T follicular helper cell (primary cell): ENCODE results near the gene SHROOM3.
"Not testable (repeated sequence)": the region's sequence is repeated elsewhere in the genome, so short reads cannot be mapped to it uniquely, and the experiment has no call there.

Experiments
- DNase-seq: peaks from one replicate; pipeline ENCODE4 v3.0.0-alpha.2; 2020; ENCODE audit warnings: low read depth

The SHROOM3 gene

DNA sequence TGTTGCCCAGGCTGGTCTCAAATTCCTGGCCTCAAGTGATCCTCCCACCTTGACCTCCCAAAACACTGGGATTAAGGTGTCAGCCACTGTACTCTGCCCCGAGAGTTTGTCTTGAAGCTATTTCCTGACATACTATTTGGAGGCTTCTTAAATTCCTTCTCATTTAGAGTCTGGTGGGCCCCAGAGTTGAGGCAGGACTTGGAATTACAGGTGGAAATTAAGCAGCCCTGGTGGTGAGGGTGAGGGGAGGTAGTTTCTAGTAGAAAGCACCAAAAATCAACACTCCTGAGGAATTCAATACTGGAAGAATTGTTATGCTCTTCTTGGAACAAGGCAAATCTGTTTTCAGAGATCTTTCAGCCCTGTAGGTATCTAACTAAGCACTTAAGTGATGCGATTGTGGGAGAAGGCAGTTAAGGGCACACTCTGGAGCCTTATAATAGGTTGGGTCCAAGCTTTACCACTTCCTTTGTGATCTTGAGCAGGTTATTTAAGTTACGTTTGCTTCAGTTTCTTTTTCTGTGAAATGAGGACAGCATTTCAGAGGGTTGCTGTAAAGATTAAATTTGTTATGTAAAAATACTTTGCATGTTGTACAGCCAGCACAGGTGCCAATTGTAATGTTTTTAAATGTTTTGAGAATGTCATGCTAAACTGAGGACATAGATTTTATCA is 262.2 kb downstream of the SHROOM3 start:
- no peak for DNase-seq

DNA sequence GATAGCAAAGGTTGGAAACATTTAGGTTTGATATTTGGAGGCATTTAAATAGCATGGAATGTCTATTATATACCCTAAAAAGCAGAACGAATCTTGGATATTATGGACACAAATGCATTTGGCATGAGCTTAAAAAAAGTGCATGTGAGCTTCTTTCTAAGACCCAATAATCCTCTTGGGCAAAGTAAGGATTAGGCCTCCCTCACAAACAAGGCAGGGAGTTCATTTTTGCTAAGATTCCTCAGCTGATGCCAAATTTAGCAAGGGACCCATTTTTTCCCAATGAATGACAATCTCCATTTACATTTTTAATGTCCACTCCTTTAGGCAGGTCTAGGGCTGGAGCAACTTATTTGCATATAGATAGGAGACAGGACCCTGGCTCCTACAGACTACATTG is 263.1 kb downstream of the SHROOM3 start:
- no peak for DNase-seq

GRCh38 chr4:76699751-76700310 is 264.8 kb downstream of the SHROOM3 start:
- DNase-seq: no peak

DNA sequence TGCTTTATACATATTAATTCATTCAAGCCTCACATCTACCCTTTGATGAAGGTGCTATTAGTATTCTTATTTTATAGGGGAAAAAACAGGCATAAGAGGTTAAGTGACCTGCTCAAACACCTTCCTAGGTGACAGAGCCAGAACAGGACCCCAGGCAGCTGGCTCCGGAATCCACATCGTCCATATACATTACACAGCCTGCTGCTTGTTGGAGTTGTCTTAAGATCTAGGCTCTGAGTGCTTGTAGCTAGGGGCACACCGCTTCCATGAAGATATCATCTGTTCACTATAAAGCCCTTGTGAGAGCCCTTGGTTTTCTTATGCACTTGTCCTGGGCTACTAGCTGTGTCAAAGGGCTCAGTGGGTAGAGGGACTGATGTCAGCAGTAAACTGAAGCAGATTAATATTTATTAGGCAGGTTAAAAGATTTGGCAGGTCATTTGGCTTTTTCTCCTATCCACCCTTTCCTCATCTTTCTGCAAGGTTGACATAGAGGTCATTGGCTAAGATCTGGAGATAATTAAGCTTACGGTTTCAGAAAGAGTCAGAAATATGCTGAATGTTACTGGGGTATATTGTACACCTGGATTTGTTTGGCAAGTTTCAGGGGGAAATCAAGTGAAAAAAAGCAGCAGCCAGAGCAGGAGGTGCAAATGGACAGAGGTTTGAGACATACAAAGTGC is 267.6 kb downstream of the SHROOM3 start:
- no peak for DNase-seq

DNA sequence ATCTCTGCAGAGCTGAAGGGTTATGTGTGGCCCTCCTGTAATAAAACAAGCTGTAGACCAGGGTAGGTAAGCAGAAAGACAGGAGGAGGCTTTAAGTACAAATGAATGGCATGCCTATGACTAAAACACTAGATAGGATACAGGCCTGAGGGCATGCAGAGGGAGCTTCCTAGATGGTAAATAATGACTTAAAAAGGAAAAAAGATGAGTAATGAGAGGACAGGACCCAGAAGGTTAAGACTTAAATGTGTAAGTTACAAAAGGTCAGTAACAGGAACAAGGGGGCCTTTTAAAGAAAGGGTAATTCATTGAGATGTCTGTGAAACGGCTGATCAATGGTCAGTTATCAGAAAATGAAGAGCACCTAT is 268.1 kb downstream of the SHROOM3 start:
- no peak for DNase-seq

DNA sequence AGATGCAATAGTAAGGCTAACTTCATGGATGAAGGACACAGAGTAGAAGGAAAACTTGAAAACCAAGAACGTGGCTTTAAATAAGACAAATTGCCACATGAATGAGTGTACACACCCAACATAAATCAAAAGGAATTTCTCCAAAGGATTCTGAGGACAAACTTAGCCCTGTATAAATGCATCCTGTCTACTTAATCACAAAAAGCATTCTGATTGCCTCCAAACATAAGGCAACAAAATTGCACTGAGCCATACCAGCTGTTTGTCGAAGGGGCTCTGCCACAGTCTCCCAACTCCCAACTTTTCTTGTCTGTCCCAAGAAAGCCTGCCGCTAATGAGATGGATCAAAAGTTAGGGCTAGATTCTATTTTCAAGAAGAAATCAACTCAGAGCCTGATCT is 268.6 kb downstream of the SHROOM3 start:
- DNase-seq: no peak

DNA sequence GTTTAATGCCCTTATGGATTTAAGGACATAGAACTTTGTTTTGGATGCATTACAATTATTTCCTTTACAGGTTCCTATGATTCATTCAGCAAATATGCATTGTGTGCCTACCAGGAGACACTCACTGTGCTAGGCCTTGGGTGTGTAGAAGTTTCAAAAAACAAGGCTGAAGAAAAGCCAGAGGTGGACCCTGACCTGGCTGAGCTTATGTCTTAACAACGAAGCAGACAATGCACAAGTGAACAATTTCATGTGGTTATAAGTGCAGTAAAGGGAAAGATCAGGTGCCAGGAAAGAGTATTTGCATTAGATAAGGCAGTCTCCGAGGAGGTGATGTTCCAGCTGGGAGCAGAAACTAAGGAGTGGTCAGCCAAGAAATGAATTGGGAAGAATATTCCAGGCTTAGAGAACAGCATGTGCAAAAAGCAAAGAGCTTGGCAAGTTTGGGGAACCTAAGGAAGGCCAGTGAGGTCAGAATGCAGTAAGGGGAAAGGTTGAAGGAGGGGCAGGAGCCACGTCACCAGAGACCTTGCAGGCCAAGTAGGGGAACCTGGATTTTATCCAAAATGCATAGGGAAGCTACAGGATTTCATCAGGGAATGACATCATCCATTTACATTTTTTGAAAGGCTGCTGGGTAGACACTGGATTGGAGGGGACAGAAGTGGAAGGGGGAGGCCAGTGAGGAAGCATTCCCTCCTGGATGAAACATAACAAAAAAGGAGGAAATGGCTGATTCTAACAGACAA is 269.3 kb downstream of the SHROOM3 start:
- DNase-seq: no peak

GRCh38 chr4:76705472-76705871 is 270.4 kb downstream of the SHROOM3 start:
- DNase-seq: no peak

DNA sequence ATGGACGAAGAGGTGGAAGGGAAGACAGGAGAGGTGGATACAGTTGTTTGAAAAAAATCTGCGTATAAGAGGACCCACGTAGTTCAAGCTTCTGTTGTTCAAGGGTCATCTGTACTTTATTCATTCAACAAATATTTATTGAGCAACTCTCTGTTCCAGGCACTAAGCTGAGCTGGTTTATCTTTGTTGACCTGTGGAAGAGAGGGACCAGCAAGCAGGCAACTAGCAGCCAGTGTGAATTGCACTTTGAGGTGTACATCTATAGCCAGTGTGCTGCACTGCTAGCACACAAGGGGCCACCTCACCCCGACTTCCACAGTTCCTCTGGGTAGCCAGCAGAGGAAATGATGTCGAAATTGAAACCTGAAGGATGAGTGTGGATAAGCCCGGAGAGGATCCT is 271.6 kb downstream of the SHROOM3 start:
- DNase-seq: no peak

DNA sequence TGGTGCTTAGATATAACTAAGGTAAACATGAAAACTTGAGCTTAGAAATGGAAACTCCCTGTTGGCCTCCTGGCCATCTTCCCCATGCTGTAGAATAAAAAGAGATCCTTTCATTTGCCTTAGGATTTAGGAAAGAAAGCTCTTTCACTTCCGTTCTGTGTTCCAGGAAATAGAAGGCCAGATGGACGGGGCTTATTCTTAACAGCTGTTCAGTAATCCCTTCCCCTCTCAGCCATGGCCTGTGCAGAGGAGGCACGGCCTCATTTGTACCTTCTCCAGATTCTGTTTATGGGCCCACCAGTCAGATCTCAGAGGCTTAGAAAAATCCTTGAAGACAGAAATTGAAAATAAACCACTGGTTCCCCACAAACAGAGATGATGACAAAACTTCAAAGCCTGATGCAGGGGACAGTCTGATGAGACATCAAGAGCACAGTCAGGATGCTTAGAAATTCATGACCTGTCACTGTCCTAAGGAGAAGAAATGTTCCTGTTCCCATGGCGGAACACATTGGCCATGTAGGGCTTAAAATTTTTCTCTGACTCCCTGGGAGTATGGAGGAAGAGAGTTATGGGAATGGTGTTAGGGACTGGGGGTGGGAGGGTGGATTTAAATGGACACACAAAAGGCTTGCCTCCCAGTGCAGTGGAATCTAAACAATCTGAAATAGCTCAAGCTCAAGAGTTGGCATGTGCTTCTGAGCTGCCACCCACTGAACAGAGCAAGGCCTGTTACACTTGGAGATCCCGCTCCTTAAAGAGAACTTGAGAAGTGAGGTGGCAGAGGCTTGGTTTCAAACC is 274.1 kb downstream of the SHROOM3 start:
- no peak for DNase-seq

- no peak for DNase-seq
Observed at GRCh38 chr4:76709772-76710090, 274.7 kb downstream of the SHROOM3 start.

DNA sequence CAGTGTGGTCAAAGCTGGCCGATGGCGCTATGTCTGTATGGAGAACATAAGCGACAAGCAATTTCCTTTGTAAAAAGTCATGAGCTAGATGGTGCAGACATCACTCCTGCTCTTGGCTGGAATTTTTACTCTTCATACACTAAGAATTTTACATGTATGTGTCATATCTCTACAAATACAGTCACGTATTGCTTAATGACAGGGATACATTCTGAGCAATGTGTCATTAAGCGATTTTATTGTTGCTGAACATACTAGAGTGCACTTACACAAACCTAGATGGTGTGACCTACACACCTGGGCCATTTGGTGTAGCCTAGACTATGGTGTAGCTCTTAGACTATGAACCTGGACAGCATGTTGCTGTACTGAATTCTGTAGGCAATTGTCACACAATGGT is 277.5 kb downstream of the SHROOM3 start:
- DNase-seq: no peak

GRCh38 chr4:76714226-76714625 is 279.2 kb downstream of the SHROOM3 start:
- no peak for DNase-seq

- DNase-seq: no peak
Observed at GRCh38 chr4:76716020-76716419, 281.0 kb downstream of the SHROOM3 start.

GRCh38 chr4:76716658-76717057 is 281.6 kb downstream of the SHROOM3 start:
- DNase-seq: no peak

- no peak for DNase-seq
Observed at GRCh38 chr4:76717431-76717830, 282.4 kb downstream of the SHROOM3 start.

GRCh38 chr4:76718021-76718420 is 283.0 kb downstream of the SHROOM3 start:
- no peak for DNase-seq

DNA sequence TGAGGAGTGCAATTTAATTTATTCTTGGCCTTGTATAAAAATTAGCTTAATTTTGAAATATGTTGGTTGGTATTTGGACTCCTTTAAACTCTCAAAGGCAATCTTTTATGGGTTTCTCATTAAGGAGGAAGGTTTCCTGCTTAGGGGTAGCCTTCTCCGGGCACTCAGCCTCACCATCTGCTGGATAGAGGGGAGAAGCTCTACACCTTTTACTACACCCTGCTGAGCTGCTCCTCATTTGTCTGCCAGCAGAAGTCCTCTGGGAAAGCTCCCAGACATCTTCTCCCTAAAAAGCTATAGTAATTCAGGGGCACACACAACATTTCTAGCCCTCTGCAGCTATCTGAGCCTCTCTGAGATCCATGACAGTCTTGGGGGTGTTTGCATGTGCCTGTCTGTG is 283.8 kb downstream of the SHROOM3 start:
- no peak for DNase-seq

DNA sequence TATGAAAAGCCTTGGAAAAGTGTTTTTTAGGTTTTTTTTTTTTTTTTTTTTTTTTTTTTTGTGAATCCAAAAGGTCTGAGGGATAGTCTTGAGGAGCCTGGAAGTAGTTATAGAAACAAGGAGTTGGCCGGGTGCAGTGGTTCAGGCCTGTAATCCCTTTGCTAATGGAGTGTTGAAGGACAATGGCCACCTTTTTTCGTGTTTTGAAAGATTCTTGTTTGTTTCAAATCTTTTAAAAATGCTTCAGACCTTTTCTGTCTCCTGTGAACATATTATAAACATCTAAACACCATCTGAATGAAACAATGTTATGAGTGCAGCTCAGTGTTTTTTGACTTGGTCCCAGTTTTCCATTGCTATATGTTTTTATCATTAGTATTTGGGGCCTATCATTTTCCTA is 285.1 kb downstream of the SHROOM3 start:
- DNase-seq: no peak

GRCh38 chr4:76722146-76722545 is 287.1 kb downstream of the SHROOM3 start:
- DNase-seq: not testable (repeated sequence)

GRCh38 chr4:76722838-76723237 is 287.8 kb downstream of the SHROOM3 start:
- DNase-seq: no peak

- DNase-seq: no peak
Observed at GRCh38 chr4:76723373-76723772, 288.3 kb downstream of the SHROOM3 start.
